Effector CD8-positive, alpha-beta T cell (primary cell): Measurements from ENCODE around the gene ARMC9.
"Not testable (repeated sequence)": the region's sequence is repeated elsewhere in the genome, so short reads cannot be mapped to it uniquely, and the experiment has no call there.

ENCODE experiments used
- DNase-seq: peaks from one replicate; lab custom pipeline; 2025; lab: John Stamatoyannopoulos, UW

Gene ARMC9

DNA sequence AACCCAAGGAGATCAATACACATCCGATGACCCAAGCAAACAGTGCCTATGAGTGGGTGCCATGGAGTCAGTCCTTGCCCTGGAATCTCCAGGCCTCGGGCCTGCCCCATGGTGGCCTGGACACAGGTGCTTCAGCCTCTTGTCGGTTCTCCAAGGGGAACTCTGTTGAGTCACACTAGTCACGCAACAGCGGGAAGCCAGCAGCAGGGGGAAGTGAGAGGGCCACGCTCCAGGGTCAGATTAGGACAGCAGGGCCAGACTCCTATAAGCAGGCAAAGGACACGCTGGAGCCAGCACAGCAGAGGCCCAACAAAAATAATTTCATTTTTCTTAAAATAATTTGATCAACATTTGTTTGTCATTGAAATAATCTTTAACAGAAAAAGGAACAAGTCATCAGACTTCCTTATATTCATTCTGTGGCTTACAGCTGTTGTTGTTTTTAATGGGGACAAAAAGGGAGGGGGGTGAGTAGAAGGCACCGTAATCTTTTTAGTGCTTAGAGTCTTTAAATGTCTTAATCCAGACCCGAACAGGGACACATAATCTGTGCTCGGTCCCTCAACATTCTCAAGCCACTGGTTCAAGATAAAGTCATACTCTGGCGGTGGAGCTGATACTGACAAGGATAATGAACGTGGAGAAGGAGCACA lies 16.4 kb upstream of the ARMC9 start:
- no peak for DNase-seq

DNA sequence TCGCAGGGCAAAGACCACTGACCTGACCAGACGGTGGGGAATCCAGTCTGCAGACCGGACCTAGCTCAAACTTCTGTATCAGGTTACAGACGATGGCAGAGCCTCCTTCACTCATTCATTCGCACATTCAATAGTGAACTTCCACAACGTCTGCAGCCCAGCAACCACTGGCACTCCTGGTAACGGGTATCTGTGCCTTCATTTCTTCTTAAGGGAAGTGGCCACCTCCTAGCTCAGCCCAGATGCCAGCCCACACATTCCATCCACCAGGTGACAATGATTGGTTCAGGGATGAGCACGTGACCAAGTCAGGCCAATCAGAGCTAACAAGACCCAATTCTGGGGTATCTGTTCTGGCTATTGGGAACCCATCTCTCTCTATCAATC lies 15.9 kb upstream of the ARMC9 start:
- DNase-seq, result no peak

DNA sequence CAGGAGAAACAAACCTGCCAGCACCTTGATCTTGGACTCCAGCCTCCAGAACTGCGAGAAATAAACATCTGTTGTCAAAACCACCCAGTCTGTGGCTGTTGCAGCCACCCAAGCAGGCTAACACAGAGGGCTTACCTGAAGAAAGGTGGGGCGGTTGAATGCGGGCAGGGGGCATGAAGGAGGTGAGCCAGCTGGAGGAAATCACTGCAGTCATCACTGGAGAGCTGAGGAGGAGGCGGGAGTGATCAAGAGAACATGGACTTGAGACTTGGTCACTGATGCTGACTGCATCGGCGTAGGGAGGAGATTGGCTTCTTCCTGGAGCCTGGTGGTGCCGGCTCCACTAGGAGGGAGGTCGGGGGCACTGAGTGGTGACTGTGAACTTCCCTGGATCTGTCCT lies 14.6 kb upstream of the ARMC9 start:
- no peak for DNase-seq

DNA sequence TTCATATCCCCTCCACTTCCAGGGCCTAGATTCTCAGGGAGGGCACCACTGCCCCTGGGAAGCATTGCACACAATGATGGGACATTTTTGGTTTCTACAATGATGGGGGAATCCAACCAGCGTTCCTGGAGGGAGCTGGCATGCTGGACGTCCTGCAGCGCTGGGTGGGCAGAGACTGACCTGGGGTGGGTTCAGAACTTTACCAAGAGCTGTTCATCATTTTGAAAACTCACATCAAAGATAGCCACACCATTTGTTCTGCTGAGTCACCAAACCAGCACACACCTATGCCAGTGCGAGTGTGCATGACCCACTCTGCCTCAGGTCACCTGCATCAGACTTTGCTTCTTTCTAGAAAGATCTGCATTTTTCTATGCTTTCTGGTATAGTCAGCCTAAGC lies 14.1 kb upstream of the ARMC9 start:
- DNase-seq, result no peak

DNA sequence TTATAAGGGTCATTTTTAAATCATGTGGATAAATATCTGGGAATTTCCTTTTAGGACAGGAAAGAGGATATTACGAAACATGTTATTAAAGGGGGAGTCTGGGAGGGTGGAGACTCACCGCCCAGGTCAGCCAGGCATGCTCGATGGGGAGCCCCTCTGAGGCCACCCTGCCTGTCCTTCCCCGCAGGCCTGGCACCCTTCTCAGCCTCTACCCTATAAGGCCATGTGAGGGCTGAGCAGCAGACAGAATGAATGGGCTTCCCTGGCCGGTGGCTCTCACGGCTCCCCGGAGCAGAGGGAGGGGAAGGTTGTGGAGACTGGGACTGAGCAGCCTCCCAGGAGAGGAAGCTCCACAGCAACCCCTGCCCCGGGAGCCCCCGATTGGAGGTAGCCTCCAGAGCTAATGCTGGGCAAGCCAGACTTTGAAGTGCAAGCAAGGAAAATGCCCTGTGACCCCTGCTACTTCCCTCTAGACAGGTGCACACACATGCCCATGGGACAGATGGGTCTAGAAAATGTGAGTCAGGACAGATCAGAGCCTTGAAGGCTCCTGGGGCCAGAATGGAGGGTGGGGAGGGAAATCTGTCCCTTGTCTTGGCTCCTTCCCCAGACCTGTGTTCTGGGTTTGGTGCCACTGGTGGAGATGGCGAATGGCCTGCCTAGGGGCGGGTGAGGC lies 13.2 kb upstream of the ARMC9 start:
- DNase-seq, result no peak

DNA sequence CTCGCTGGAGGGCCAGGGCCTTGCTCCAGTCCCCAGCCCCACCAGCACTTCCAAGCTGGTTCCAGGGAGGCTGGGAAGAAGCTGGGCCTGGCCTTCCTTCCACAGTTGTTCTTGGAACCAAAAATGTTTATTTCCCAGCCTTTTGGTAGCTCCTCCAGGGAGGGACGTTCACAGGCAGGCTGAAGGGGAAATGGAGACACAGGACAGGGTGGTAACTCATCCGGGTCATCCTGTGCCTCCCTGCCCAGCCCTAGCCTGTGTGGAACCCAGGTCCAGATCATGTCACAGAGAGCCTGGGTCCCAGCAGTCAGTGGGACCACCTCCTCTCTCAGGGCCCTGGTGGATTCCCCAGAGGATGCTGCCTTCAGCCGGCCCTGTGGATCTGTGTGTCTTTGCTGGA lies 12.5 kb upstream of the ARMC9 start:
- DNase-seq, result no peak

DNA sequence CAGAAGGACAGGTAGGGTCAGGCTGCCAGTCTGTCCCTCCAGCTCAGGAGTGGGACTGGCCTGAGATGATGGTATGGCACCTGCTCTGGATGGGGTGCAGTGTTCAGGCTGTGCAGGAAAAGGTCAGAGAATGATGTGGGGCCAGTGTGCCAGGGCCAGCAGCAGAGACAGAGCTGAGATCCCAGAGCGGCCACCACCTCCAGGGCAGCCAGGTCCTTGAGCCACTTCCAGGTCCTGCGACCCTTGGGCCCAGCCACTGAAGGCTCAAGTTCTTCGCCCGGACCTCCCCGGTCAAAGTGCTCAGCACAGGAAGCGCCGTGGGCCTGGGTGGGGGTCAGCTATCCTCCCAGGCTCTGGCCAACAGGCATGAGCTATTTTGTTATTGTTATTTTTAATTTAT lies 12.1 kb upstream of the ARMC9 start:
- DNase-seq, result no peak

DNA sequence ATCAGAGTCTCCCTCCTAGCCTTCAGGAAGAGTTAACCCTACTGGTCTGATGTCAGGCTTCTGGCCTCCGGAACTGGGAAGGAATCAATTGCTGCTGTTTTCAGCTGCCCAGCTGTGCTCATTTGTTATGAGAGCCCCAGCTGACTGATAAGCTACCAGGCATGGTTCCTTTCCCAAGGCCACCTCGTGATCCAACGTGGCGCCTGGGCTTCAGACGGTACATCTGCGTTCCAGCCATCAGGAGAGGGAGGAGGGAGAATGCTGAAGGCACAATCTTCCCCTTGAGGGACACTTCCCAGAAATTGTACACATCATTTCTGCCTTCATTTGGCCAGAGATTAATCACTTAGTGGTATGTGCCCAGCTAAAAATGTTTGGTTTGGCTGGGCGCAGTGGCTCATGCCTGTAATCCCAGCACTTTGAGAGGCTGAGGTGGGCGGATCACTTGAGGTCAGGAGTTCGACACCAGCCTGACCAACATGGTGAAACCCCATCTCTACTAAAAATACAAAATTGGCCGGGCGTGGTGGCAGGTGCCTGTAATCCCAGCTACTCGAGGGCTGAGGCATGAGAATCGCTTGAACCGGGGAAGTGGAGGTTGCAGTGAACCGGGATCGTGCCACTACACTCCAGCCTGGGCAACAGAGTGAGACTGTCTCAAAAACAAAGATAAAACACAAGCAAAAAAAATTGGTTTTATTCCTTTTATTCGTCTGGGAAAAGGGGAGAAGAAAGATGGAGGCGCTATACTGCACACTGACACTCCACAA lies 10.5 kb upstream of the ARMC9 start:
- no peak for DNase-seq

DNA sequence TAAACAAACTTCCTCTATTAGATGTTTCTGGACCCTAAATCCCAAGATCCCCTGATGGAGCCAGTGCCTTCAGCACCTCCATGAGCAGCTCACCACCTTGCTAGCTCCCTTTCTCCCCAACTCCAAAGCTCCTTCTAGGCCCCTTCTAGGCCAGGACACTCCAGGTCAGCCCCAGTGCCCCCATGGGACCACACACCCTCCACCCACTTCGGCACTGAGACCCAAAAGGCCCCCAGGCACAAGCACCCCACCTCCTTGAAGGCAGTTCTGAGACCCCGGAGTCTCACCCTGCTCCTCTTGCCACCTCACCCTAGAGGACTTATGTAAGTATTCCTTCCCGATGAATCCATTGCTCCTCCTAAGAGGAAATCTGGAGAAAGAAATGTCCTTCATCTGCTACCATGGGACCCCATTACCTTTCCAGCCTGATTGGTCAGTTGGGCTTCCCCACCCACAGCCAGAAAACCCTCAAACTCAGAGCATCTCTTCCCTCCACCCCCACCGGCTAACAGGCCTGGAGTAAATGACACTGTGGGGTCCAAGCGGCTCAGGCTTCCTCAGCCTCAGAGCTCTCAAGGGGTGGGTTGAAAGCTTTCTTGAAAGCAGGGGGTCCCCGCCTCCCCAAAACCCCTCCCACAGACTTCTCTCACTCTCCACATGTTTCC lies 9.8 kb upstream of the ARMC9 start:
- DNase-seq, result no peak

DNA sequence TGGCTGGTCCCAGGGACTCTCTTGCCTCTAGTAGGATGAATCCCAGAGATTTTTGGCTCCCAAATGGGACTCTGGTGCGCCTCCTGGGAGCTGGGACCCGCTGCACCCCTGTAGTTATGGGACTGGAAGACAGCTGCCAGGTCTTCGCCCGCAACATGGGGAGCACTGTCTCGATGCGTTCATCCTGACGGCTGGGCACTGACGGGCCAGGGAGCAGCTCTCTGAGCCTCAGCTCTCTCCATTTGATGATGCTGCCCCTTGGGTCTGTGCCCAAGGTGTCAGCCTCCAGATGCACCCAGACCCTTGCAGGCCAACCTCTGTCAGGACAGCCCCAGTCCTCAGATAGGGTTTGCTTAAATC lies 9.3 kb upstream of the ARMC9 start:
- no peak for DNase-seq

DNA sequence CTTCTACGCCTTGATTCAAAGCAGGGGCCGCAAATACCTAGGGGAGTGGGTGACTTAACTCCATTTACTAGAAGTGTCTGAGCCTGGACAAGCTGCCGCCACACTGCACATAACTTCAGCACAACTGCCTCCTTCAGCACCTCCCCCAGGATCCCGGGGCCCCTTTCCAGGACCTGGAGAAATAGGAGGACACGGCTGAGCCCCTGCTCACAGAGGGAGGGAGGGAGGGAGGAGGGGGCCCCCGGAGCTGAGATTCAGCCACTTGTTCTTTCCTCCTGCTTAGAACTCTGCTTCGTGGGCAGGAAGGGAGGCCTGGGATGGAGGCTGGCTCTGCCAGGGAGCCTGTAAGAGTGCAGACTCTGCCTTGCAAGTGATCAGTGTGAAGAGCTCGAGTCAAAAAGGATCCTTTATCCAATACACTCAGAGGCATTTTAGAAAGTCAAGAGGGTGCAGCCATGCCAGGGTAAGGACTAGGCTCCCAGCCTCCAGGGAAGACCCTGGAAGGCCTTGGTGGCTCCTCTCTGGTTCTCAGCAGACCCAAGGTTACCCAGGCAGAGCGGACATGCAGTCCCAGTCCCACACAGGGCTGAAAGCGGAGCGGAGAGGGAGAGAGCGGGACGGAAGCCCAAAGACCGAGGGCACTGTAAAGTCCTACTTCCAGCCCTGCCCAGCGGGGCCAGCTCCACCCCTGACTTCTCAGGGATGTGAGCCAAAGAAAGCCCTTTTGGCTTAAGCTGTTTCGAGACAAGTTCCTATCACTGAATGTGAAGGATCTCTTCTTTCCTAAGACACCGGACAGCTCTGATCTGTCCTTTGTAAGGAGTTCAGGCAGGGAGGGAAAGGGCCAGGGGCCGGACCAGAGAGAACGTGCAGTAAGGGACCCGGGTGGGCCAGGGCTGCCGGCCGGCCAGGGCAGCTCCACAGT lies 8.6 kb upstream of the ARMC9 start:
- no peak for DNase-seq

DNA sequence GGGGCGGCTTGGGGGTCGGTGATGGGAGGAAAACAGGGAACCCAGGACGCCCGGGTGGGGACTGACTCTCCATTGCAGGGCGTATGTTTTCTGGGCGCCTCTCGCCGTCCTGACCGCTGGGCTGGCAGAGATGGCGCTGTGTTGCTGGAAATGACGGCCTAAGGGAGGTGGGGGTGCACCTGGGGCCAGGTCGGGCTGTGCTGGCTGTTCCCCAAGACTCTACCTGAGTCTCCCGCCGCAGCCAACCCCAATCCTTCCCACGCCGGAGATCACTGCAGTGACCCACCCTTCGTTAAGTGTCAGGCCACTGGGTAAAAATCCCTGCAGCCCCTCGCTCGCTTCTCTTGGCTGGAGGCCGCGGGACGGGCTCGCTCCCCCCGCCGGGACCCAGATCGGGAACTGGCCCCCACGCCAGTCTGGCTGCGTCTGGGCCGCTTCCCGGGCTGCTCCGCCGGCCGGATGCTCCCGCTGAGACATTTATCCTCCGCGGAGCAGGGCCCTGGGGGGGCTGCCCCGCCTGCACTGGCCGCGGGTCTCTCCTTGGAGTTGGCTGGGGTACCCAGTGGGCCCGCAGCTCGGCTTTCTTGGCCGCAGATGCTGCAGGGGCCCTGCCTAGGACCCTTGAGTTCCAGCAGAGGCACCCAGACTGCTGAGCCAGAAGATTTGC lies 7.8 kb upstream of the ARMC9 start:
- DNase-seq, result no peak

DNA sequence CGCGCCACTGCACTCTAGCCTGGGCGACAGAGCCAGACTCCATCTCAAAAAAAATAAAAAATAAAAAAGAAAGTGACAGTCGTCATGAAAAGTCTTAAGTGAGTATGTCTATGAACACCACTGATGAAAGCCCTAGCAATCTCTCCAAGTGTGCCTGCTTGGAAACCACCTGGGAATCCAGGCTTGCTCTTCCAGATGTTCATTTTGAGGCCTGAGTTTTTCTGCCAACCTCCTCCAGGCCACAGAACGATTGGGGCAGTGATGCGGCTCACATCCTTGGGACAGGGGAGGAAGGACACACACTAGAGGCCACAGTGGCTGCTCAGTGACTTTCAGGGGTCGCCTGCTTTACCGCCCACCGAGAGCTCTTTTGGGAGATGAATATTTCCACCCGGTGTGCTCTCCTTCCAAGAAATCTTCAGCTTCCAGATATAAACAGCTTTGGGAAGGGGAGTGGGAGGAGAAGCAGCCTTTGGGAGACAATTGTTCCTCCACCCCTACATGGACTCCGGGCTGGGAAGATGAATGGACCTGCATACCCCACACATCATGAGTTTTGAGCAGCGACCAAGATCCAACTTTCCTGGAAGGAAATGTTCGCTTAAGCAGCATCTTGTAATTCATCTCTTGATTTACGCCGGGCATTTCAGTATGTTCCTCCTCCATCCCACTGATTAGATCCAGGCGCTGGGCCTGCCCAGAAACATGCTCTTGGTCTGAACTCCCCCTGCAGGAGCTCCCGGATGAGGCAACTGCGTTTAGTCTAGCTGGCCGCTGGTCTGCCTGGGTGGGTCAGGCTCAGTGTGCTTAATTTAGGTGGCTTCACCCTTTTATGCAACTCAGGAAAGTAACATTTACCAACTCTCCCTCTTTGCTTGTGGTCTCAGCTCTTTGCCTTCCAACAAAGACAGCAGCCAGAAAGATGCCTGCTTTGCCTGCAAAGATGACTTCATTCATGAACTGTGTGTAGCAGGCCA lies 6.2 kb upstream of the ARMC9 start:
- DNase-seq, result no peak

DNA sequence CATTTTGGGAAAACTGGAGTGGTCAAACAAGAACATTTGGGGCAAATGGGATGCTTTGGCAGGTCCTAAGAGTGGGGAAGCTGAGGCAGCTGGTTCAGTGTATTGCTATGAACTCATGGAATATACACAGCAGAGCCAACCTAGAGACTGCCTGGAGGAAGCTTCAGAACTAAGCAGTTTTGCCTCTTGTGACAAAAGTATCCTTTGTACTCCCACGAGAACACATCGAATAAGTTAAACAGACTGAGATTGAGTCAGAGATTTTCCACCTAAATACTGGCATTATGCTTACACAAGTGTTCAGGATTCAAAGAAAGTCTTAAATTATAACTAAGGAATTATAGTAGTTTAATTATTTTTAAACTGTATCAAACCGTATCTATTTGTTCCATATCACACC lies 5.2 kb upstream of the ARMC9 start:
- DNase-seq, result no peak

DNA sequence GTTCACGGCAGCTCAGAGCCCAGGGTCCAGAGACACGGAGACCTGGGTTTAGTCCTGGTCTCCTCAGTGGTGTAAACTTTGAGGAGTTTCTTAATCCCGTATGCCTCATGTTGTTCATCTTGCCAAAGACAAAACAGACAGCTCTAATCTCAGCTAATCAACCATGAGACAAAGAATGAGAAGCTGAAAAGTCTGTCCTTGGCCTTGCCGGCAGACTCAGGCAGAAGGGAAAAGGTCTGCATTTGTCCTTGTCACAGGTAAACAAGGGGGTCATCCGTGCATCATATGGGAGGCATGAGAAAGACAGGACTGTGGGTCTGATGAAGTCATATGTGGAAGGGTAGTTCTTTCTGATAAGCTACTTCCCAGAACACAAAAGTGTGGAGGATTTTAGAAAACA lies 1.8 kb upstream of the ARMC9 start:
- no peak for DNase-seq

DNA sequence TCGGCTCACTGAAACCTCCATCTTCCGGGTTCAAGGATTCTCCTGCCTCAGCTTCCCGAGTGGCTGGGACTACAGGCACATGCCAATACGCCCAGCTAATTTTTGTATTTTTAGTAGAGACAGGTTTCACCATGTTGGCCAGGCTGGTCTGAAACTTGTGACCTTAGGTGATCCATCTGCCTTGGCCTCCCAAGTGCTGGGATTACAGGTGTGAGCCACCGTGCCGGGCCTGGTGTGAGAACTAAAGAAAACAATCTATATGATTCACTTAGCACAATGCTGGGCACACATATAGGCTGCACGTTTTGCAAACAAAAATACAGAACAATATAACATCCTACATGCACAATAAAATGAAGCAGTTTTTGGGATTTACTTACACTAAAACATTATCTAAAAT lies 1.2 kb upstream of the ARMC9 start:
- DNase-seq, result not testable (repeated sequence)

DNA sequence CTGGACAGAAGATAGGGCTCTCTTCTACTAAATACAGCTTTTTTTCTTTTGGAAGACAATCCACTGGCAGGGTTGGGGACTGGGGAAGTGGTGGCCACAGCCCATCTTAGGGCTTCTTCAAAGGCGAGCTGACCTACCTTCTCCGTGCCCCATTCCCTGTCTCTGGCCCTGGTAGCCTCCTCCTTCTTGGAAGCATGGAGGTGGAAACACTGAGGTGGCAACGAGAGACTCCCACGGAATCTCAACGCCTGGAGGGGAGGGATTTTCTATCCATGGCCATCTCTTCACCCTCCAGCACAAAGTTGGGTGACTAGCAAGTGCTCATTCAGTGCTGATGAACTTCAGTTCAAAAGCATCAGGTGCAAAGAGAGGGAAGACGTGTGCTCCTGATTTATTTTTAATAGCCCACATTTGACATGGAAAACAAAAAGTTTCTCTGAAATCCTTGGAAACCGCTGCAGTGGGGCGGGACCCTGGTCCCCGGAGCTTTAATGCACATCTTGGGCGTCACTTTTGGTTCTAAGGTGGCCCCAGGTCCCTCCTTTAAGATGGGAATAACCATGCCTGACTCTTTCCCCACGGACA lies 633 bp upstream of the ARMC9 start:
- DNase-seq, result no peak

DNA sequence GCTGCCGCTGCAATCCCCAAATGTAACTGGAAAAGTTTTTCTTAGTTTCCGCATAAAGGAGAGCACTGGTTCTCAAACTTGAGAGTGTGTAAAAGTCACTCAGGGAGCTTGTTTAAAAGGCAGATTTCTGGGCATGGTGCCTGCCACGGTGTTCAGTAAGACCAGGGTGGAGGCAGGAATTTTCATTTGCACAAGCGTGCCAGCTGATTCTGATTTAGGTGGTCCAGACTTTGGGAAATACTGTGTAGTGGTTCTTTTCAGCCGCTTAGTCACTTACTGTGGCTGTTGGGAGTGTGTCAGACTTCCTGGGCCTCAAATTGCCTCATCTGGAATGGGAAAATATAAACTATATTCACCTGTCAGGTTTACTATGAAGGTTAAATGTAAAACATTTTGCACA lies 788 bp downstream of the ARMC9 start:
- no peak for DNase-seq

DNA sequence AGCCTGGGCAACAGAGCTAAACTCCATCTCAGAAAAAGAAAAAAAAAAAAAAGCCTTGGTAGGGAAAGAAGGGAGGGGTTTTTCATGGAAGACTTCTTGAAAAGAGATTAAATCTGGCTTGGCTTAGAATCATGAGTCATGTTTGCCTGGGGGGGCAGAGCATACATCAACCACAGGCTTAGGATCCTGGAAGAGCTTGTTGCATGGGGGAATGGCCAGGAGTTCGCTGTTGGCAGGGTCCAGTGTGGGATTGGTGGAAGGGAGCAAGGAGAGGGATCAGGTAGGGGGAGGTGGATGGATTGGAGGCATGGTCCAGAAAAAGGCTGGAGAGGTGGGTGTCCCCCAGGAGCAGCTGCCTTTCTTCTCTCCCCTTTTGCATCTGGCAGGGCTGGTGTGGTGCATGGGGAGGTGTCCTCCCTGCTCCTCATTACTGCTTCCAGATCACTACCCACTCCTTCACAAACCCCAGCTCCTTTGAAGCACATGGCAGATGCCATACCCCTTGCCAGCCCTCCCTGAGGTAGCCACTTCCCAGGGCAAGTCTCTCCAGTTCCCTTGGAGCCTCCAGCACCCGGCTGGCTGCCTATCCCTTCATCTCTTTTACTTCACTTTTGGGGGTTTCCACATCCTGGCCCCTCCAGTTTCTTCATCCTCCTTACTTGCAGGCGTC lies 2.5 kb downstream of the ARMC9 start:
- no peak for DNase-seq
